Measurements from ENCODE around the gene SON. TPM values are rescaled to one million over a fixed set of nuclear protein-coding genes. Genes with fewer than 3 reads are reported as not detected.

The SON gene
- total and polyA plus RNA-seq, 2 of the 13 experiments (the other 11 are each of a cell fraction or from before 2014, with no cell fraction given): 61.3 to 78.3 TPM

DNA sequence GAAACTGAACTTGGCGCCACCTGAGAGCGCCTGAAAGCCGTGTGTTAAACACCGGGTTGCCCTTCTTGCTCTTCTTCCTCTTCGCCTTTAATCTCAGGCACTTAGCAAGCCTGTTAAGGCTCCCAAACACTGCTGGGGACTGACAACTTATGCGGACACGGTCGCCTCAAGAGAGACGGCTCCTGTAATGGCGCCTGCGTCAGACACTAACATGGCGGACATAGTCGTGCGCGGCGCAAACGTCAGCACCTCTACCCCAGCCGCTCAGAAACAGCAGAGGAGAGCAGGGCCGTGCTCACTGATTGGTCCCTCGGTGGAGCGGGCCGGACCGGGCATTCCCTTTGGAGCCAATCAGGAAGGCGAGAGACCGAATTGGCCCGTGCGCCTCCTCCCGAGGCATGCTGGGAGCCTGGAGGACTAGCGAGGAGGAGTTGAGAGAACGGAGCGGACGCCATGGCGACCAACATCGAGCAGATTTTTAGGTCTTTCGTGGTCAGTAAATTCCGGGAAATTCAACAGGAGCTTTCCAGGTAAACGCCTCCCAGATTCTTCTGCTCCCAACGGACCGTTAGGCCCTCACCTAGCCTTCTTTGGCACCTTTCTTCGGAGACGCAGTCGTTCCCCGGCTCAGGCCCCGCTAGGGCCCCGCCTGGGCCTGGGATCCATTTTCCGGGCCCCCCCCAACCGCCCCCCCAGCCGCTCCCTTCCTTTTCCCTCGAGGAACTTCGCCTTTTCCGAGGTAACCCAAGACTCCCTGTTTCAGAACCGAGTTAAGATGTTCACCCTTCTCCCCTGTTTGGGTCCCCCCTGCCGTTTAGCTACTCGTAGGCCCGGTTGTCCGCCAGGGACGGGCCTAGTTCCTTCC lies at the start of gene SON (continued):
- TF ChIP-seq, protein P1, sequence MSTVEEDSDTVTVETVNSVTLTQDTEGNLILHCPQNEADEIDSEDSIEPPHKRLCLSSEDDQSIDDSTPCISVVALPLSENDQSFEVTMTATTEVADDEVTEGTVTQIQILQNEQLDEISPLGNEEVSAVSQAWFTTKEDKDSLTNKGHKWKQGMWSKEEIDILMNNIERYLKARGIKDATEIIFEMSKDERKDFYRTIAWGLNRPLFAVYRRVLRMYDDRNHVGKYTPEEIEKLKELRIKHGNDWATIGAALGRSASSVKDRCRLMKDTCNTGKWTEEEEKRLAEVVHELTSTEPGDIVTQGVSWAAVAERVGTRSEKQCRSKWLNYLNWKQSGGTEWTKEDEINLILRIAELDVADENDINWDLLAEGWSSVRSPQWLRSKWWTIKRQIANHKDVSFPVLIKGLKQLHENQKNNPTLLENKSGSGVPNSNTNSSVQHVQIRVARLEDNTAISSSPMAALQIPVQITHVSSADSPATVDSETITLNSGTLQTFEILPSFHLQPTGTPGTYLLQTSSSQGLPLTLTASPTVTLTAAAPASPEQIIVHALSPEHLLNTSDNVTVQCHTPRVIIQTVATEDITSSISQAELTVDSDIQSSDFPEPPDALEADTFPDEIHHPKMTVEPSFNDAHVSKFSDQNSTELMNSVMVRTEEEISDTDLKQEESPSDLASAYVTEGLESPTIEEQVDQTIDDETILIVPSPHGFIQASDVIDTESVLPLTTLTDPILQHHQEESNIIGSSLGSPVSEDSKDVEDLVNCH (CRISPR knock-in tag; IDR thresholded peaks at IDR 0.05): no peak
- no peak for TF ChIP-seq ZNF205 (CRISPR knock-in tag; IDR thresholded peaks at IDR 0.05)
- TF ChIP-seq ASH2L (IDR thresholded peaks at IDR 0.05; ENCODE audit: insufficient read length, low read depth, low read length): peak; percentile 82
- TF ChIP-seq, protein P2, sequence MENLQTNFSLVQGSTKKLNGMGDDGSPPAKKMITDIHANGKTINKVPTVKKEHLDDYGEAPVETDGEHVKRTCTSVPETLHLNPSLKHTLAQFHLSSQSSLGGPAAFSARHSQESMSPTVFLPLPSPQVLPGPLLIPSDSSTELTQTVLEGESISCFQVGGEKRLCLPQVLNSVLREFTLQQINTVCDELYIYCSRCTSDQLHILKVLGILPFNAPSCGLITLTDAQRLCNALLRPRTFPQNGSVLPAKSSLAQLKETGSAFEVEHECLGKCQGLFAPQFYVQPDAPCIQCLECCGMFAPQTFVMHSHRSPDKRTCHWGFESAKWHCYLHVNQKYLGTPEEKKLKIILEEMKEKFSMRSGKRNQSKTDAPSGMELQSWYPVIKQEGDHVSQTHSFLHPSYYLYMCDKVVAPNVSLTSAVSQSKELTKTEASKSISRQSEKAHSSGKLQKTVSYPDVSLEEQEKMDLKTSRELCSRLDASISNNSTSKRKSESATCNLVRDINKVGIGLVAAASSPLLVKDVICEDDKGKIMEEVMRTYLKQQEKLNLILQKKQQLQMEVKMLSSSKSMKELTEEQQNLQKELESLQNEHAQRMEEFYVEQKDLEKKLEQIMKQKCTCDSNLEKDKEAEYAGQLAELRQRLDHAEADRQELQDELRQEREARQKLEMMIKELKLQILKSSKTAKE (CRISPR knock-in tag; IDR thresholded peaks at IDR 0.05; ENCODE audit: borderline replicate concordance): no peak
- no peak for TF ChIP-seq ZNF382 (CRISPR knock-in tag; IDR thresholded peaks at IDR 0.05; ENCODE audit: borderline replicate concordance)
- no peak for TF ChIP-seq ZFP82 (CRISPR knock-in tag; IDR thresholded peaks at IDR 0.05; ENCODE audit: borderline replicate concordance)
- TF ChIP-seq, protein P3, sequence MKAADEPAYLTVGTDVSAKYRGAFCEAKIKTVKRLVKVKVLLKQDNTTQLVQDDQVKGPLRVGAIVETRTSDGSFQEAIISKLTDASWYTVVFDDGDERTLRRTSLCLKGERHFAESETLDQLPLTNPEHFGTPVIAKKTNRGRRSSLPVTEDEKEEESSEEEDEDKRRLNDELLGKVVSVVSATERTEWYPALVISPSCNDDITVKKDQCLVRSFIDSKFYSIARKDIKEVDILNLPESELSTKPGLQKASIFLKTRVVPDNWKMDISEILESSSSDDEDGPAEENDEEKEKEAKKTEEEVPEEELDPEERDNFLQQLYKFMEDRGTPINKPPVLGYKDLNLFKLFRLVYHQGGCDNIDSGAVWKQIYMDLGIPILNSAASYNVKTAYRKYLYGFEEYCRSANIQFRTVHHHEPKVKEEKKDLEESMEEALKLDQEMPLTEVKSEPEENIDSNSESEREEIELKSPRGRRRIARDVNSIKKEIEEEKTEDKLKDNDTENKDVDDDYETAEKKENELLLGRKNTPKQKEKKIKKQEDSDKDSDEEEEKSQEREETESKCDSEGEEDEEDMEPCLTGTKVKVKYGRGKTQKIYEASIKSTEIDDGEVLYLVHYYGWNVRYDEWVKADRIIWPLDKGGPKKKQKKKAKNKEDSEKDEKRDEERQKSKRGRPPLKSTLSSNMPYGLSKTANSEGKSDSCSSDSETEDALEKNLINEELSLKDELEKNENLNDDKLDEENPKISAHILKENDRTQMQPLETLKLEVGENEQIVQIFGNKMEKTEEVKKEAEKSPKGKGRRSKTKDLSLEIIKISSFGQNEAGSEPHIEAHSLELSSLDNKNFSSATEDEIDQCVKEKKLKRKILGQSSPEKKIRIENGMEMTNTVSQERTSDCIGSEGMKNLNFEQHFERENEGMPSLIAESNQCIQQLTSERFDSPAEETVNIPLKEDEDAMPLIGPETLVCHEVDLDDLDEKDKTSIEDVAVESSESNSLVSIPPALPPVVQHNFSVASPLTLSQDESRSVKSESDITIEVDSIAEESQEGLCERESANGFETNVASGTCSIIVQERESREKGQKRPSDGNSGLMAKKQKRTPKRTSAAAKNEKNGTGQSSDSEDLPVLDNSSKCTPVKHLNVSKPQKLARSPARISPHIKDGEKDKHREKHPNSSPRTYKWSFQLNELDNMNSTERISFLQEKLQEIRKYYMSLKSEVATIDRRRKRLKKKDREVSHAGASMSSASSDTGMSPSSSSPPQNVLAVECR (CRISPR knock-in tag; IDR thresholded peaks at IDR 0.05; ENCODE audit: borderline replicate concordance): peak; percentile 27
- TF ChIP-seq, protein P4, sequence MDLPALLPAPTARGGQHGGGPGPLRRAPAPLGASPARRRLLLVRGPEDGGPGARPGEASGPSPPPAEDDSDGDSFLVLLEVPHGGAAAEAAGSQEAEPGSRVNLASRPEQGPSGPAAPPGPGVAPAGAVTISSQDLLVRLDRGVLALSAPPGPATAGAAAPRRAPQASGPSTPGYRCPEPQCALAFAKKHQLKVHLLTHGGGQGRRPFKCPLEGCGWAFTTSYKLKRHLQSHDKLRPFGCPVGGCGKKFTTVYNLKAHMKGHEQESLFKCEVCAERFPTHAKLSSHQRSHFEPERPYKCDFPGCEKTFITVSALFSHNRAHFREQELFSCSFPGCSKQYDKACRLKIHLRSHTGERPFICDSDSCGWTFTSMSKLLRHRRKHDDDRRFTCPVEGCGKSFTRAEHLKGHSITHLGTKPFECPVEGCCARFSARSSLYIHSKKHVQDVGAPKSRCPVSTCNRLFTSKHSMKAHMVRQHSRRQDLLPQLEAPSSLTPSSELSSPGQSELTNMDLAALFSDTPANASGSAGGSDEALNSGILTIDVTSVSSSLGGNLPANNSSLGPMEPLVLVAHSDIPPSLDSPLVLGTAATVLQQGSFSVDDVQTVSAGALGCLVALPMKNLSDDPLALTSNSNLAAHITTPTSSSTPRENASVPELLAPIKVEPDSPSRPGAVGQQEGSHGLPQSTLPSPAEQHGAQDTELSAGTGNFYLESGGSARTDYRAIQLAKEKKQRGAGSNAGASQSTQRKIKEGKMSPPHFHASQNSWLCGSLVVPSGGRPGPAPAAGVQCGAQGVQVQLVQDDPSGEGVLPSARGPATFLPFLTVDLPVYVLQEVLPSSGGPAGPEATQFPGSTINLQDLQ (CRISPR knock-in tag; IDR thresholded peaks at IDR 0.05): no peak
- no peak for TF ChIP-seq ZNF333 (CRISPR knock-in tag; IDR thresholded peaks at IDR 0.05; ENCODE audit: borderline replicate concordance)
- 0 out of 2 replicates have a peak, but pooled peaks have one; percentile 52 for TF ChIP-seq NFATC3 (CRISPR knock-in tag; IDR thresholded peaks at IDR 0.05)
- no peak for TF ChIP-seq ZNF562 (CRISPR knock-in tag; IDR thresholded peaks at IDR 0.05; ENCODE audit: borderline replicate concordance)
- TF ChIP-seq GPN1 (CRISPR knock-in tag; IDR thresholded peaks at IDR 0.05; ENCODE audit: borderline replicate concordance): no peak
- TF ChIP-seq ZNF775 (CRISPR knock-in tag; IDR thresholded peaks at IDR 0.05; ENCODE audit: borderline replicate concordance): peak; percentile 77; the same call in 1 of the 2 replicates

Data from HepG2 (cell line).